Endothelial cell (in vitro differentiated cells): Measurements from ENCODE around the gene KAT2B. TPM values are rescaled to one million over a fixed set of nuclear protein-coding genes. Genes with fewer than 3 reads are reported as not detected.

Experiments
- DNase-seq: peaks from one replicate; pipeline ENCODE4 v3.0.0; 2021; ENCODE audit warnings: low spot score
- H3K27ac Mint-ChIP-seq: one replicate; pipeline ENCODE4 v1.8.0; 2021; ENCODE audit warnings: mixed read lengths, inconsistent platforms; ENCODE audit not compliant: unreplicated experiment
- H3K27me3 Mint-ChIP-seq: one replicate; pipeline ENCODE4 v1.8.0; 2021; ENCODE audit warnings: mild to moderate bottlenecking, moderate library complexity, mixed read lengths, inconsistent platforms; ENCODE audit not compliant: unreplicated experiment
- H3K36me3 Mint-ChIP-seq: one replicate; pipeline ENCODE4 v1.8.0; 2021; ENCODE audit warnings: mild to moderate bottlenecking, low read depth, mixed read lengths, inconsistent platforms; ENCODE audit not compliant: unreplicated experiment
- H3K4me1 Mint-ChIP-seq: one replicate; pipeline ENCODE4 v1.8.0; 2021; ENCODE audit warnings: mild to moderate bottlenecking, mixed read lengths, inconsistent platforms; ENCODE audit not compliant: unreplicated experiment
- H3K4me3 Mint-ChIP-seq: one replicate; pipeline ENCODE4 v1.8.0; 2021; ENCODE audit warnings: mild to moderate bottlenecking, mixed read lengths, inconsistent platforms; ENCODE audit not compliant: unreplicated experiment
- H3K9me3 Mint-ChIP-seq: one replicate; pipeline ENCODE4 v1.8.0; 2021; ENCODE audit warnings: mixed read lengths, inconsistent platforms; ENCODE audit not compliant: unreplicated experiment
- total RNA-seq: library from RNA; stranded (reverse); fragmentation: NEBNext Ultra II Directional; extraction: Animal tissue kit (Norgen Biotek cat#: 25700); gene quantifications from one replicate; pipeline ENCODE4 v1.2.1, GENCODE V29; 2021; ENCODE audit not compliant: unreplicated experiment
- TF ChIP-seq, protein P1 (sequence below): fragments of 200-600 bp; sonication (generic); IDR thresholded peaks from one replicate; pipeline ENCODE4 v1.5.0; 2021; ENCODE audit warnings: antibody characterized with exemption; ENCODE audit not compliant: unreplicated experiment

The KAT2B gene
- total RNA-seq, 1 donor from 2014 or later = 15.9 TPM

DNA sequence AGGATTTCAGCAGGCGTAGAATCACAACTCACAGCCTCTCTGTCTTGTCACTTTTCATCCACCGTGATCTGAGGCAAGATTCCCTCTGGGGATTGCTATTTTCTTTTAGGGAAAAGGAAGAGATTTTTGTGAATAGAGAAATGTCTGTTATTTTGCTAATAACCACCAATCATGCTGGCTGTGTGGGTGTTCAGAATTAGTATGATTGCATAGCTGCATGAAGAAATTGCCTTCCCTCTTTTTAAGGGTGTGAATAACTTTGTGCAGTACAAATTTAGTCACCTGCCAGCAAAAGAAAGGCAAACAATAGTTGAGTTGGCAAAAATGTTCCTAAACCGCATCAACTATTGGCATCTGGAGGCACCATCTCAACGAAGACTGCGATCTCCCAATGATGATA is 60.8 kb downstream of the KAT2B start:
- Mint-ChIP-seq H3K4me3 (no peak overlapping the region), H3K27ac (no peak overlapping the region), H3K4me1 (no peaks in the 10 kb centered on the region), H3K9me3 (no peaks in the 10 kb centered on the region), H3K27me3 (no peaks in the 10 kb centered on the region), H3K36me3 (no peaks in the 10 kb centered on the region)
- TF ChIP-seq, protein P1, sequence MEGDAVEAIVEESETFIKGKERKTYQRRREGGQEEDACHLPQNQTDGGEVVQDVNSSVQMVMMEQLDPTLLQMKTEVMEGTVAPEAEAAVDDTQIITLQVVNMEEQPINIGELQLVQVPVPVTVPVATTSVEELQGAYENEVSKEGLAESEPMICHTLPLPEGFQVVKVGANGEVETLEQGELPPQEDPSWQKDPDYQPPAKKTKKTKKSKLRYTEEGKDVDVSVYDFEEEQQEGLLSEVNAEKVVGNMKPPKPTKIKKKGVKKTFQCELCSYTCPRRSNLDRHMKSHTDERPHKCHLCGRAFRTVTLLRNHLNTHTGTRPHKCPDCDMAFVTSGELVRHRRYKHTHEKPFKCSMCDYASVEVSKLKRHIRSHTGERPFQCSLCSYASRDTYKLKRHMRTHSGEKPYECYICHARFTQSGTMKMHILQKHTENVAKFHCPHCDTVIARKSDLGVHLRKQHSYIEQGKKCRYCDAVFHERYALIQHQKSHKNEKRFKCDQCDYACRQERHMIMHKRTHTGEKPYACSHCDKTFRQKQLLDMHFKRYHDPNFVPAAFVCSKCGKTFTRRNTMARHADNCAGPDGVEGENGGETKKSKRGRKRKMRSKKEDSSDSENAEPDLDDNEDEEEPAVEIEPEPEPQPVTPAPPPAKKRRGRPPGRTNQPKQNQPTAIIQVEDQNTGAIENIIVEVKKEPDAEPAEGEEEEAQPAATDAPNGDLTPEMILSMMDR = no peak
- no peak for DNase-seq

DNA sequence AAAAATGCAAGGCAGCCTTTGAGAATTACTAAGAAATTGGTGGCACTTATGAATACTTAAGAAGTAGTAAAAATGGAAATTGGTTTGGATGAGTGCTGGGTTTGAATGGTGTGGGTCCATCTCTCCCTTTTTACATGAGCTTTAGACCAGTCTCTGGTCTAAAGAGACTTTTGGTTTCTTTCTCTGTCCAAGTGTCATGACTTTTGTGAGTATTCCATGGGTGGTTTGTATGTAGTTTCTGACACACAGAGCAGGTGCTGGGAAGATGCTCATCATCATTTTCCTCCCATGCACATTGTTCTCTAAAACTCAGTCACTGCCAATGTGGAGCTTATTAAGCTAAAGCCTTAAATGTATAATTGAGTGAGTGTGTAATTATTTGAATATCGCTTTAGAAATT is 63.5 kb downstream of the KAT2B start:
- Mint-ChIP-seq H3K27me3 (no peaks in the 10 kb centered on the region), H3K27ac (no peak overlapping the region), H3K36me3 (no peaks in the 10 kb centered on the region), H3K4me3 (no peak overlapping the region), H3K9me3 (no peaks in the 10 kb centered on the region), H3K4me1 (no peaks in the 10 kb centered on the region)
- TF ChIP-seq, protein P1 = no peak
- no peak for DNase-seq

DNA sequence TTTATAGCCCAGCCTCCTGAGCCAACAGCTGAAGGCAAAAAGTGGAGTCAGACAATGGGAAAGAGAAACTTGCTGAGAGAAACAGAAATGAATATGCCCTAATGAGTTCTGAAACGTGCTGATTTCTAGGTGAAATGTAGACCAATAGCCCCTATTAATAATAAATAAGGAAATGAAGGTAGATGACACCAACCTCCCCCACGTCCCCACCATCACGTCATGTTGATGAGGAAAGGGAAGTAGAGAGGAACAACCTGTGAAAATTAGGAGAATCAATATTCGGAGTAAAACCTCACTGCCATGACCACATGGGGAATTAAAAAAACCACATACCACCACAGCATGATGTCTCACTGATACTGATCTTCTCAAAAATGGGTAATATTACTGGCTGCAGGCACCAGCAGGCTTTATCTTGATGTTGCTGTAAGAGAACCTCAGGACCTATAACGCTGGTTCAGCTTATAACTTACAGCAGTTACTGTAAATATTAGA is 64.0 kb downstream of the KAT2B start:
- Mint-ChIP-seq H3K27me3 (no peaks in the 10 kb centered on the region), H3K27ac (no peak overlapping the region), H3K4me1 (no peaks in the 10 kb centered on the region), H3K36me3 (no peaks in the 10 kb centered on the region), H3K4me3 (no peak overlapping the region), H3K9me3 (no peaks in the 10 kb centered on the region)
- DNase-seq = no peak
- TF ChIP-seq, protein P1 = no peak

DNA sequence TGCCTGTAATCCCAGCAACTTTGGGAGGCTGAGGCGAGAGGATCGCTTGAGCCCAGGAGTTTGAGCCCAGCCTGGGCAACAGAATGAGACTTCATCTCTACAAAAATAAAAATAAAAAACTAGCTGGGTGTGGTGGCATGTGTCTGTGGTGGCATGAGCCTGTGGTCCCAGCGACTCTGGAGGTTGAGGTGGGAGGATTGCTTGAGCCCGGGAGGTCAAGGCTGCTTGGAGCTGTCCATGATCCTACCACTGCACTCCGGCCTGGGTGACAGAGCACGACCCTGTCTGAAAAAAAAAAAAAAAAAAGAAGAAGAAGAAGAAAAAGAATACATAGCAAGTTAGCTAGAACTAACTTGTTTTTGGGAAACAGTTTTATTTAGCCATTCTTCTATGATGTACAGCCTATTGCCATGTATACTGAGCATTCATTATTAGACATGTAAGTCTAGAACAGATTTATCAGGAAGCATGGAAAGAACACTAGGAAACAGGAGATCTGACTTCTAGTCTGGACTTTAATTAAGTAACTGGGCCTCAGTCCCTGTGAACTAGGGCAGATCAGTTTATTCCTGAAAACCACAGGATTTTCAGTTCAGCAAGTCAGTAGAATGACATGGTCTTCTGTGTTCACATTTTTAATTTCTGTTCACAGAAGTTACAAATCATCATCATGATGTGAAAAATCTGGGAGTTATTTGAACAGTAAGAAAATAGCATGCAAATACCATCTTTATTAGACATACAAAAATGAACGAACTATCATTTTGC is 65.5 kb downstream of the KAT2B start:
- Mint-ChIP-seq H3K4me3 (no peak overlapping the region), H3K36me3 (no peaks in the 10 kb centered on the region), H3K27me3 (no peaks in the 10 kb centered on the region), H3K9me3 (no peaks in the 10 kb centered on the region), H3K4me1 (no peaks in the 10 kb centered on the region), H3K27ac (no peak overlapping the region)
- TF ChIP-seq, protein P1 = no peak
- DNase-seq = no peak

DNA sequence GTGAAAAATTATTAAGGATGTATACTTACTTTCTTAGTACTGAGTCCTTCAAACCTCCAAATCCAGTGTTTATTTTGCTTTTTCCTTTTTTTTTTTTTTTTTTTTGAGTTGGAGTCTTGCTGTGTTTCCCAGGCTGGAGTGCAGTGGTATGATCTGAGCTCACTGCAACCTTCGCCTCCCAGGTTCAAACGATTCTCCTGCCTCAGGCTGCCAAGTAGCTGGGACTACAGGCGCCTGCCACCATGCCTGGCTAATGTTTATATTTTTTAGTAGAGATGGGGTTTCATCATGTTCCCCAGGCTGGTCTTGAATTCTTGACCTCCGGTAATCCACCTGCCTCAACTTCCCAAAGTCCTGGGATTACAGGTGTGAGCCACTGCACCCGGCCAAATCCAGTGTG is 67.5 kb downstream of the KAT2B start:
- TF ChIP-seq, protein P1 = no peak
- no peak overlapping the region for H3K27ac Mint-ChIP-seq
- no peak overlapping the region for H3K4me3 Mint-ChIP-seq
- peaks cover 2% of the 10 kb centered on the region for H3K4me1 Mint-ChIP-seq
- no peaks in the 10 kb centered on the region for H3K27me3 Mint-ChIP-seq
- H3K9me3 Mint-ChIP-seq = no peaks in the 10 kb centered on the region
- no peak for DNase-seq
- H3K36me3 Mint-ChIP-seq = no peaks in the 10 kb centered on the region
